ENCODE data around the gene TUBA4A. TPM values are rescaled to one million over a fixed set of nuclear protein-coding genes. Genes with fewer than 3 reads are reported as not detected.
"Not testable (repeated sequence)": the region's sequence is repeated elsewhere in the genome, so short reads cannot be mapped to it uniquely, and the experiment has no call there.

The TUBA4A gene
- total RNA-seq, 4 donors from 2014 or later: 33.2 to 89.3 (median 56.2) TPM

- Histone ChIP-seq H3K27me3 (peaks cover 42% of the 10 kb centered on the region), H3K27ac (no peak overlapping the region), H3K4me3 (no peak overlapping the region), H3K4me1 (no peaks in the 10 kb centered on the region), H3K36me3 (no peaks in the 10 kb centered on the region), H3K9me3 (no peaks in the 10 kb centered on the region)
- ATAC-seq: no peak
- 70% methylated on average over 5 of the region's 5 CpGs; no CpG with 5 or more reads in 1 of the 2 donors for WGBS, 2 donors (ENCODE audit: low coverage in 1 of 2)
- no peak for TF ChIP-seq POLR2AphosphoS5 (IDR thresholded peaks at IDR 0.05)
Observed at GRCh38 chr2:219261024-219261855, 7.5 kb upstream of the TUBA4A start.

- not testable (repeated sequence) for ATAC-seq, H3K36me3 ChIP-seq, H3K9me3 ChIP-seq, H3K4me3 ChIP-seq, H3K27ac ChIP-seq
- Histone ChIP-seq H3K27me3 (peaks cover 42% of the 10 kb centered on the region), H3K4me1 (peaks cover 0 to 13% (median 7%) of the 10 kb centered on the region in 3 donors)
- WGBS, 2 donors (ENCODE audit: low coverage in 1 of 2): 62 to 82% methylated on average over 5 to 9 of the region's 10 CpGs
Observed at GRCh38 chr2:219258942-219259341, 5.2 kb upstream of the TUBA4A start.

- H3K27ac ChIP-seq: peak overlapping the region; percentile 30 to 90 (median 88)
- H3K4me1 ChIP-seq: peaks cover 0 to 53% (median 18%) of the 10 kb centered on the region in 3 donors
- ATAC-seq: peak; percentile 1
- peaks cover 0 to 20% of the 10 kb centered on the region in 2 donors for H3K36me3 ChIP-seq
- no peaks in the 10 kb centered on the region for H3K9me3 ChIP-seq
- H3K4me3 ChIP-seq: peak overlapping the region; percentile 53 to 66
- peaks cover 14% of the 10 kb centered on the region for H3K27me3 ChIP-seq
- TF ChIP-seq CTCF (IDR thresholded peaks at IDR 0.05) (no peak), POLR2A (IDR thresholded peaks at IDR 0.05) (no peak), EP300 (IDR thresholded peaks at IDR 0.05) (no peak), POLR2AphosphoS5 (IDR thresholded peaks at IDR 0.05) (no peak)
- WGBS, 2 donors (ENCODE audit: low coverage in 1 of 2): 23 to 32% methylated on average over 6 of the region's 12 CpGs
Observed at GRCh38 chr2:219254590-219255201, 978 bp upstream of the TUBA4A start.

GRCh38 chr2:219252900-219253752 lies 592 bp downstream of the TUBA4A start, which contains the start of gene TUBA4B:
Gene TUBA4B (plus strand): TSS chr2:219253243. CDS start chr2:219253408, 165 bp downstream.
- H3K9me3 ChIP-seq: no peaks in the 10 kb centered on the region
- peak within 1 kb of the TSS; percentile 47 to 90 (median 88) for H3K27ac ChIP-seq
- peak; percentile 20 for ATAC-seq
- peaks cover 0 to 69% (median 26%) of the 10 kb centered on the region in 3 donors for H3K4me1 ChIP-seq
- peak within 1 kb of the TSS; percentile 53 to 66 for H3K4me3 ChIP-seq
- H3K27me3 ChIP-seq: peaks cover 6% of the 10 kb centered on the region
- peaks cover 0 to 32% of the 10 kb centered on the region in 2 donors for H3K36me3 ChIP-seq
- WGBS, 2 donors (ENCODE audit: low coverage in 1 of 2): 3 to 11% methylated on average over 7 to 17 of the region's 49 CpGs
- TF ChIP-seq POLR2AphosphoS5 (IDR thresholded peaks at IDR 0.05) (no peak), POLR2A (IDR thresholded peaks at IDR 0.05) (no peak), EP300 (IDR thresholded peaks at IDR 0.05) (no peak), CTCF (IDR thresholded peaks at IDR 0.05) (no peak)

- peaks cover 0 to 38% of the 10 kb centered on the region in 2 donors for H3K36me3 ChIP-seq
- TF ChIP-seq EP300 (IDR thresholded peaks at IDR 0.05) (no peak), POLR2AphosphoS5 (IDR thresholded peaks at IDR 0.05) (no peak), CTCF (IDR thresholded peaks at IDR 0.05) (no peak), POLR2A (IDR thresholded peaks at IDR 0.05) (no peak)
- peak overlapping the region; percentile 53 to 66 for H3K4me3 ChIP-seq
- peaks cover under 1% of the 10 kb centered on the region for H3K27me3 ChIP-seq
- no peaks in the 10 kb centered on the region for H3K9me3 ChIP-seq
- H3K4me1 ChIP-seq: peaks cover 0 to 71% (median 26%) of the 10 kb centered on the region in 3 donors
- ATAC-seq: no peak
- WGBS, 2 donors (ENCODE audit: low coverage in 1 of 2): 0 to 57% methylated on average over 1 to 2 of the region's 9 CpGs
- H3K27ac ChIP-seq: peak overlapping the region; percentile 47 to 90 (median 88)
Observed at GRCh38 chr2:219252570-219252899, 1.2 kb downstream of the TUBA4A start.

Measured in gastroesophageal sphincter (tissue), 4 donors.